Measurements from ENCODE around the gene APOBEC3F. TPM values are rescaled to one million over a fixed set of nuclear protein-coding genes. Genes with fewer than 3 reads are reported as not detected.
A peak's percentile ranks its signal among the peaks of the same experiment; 100 is the strongest.

The APOBEC3F gene
- total and polyA plus RNA-seq, 10 of the 15 experiments (the other 5 are each of a cell fraction or from before 2014, with no cell fraction given) = 7.4 to 29.1 (median 12.8) TPM

GRCh38 chr22:39098026-39098425 lies 57.4 kb downstream of the APOBEC3F start (continued):
- TF ChIP-seq ZNF592 (IDR thresholded peaks at IDR 0.05) = 0 out of 2 replicates have a peak, but pooled peaks have one; percentile 26
- peak; percentile 96 to 98 for TF ChIP-seq BHLHE40 (IDR thresholded peaks at IDR 0.05; ENCODE audit: borderline replicate concordance in 1 of 2, low read depth in 2 of 2, low read length in 1 of 2)
- TF ChIP-seq CBX5 (IDR thresholded peaks at IDR 0.05; ENCODE audit: low read depth) = no peak
- TF ChIP-seq NBN (IDR thresholded peaks at IDR 0.05) = 0 out of 2 replicates have a peak, but pooled peaks have one; percentile 8

- Histone ChIP-seq H3K36me3 (ENCODE audit: control insufficient read depth in 2 of 2, insufficient read depth in 2 of 2, low read length in 1 of 2) (no peaks in the 10 kb centered on the region), H3K9ac (ENCODE audit: control insufficient read depth, insufficient read depth, low read length) (peak overlapping the region; percentile 53; the same call in 1 of the 2 replicates), H3K27me3 (replicated peaks in 1 of 2; ENCODE audit: control insufficient read depth in 2 of 2, insufficient read depth in 2 of 2, low read length in 1 of 2) (no peaks in the 10 kb centered on the region), H2AFZ (ENCODE audit: control insufficient read depth, low read depth, low read length) (0 out of 2 replicates have a peak overlapping the region, but pooled peaks have one; percentile 12), H3K79me2 (ENCODE audit: control insufficient read depth, insufficient read depth, low read length) (peaks cover 4% of the 10 kb centered on the region), H3K9me3 (replicated peaks; ENCODE audit: control insufficient read depth, insufficient read depth, low read length) (no peaks in the 10 kb centered on the region), H3K4me3 (peak overlapping the region; percentile 39; the same call in 1 of the 2 replicates), H4K20me1 (ENCODE audit: control insufficient read depth, insufficient read depth) (no peaks in the 10 kb centered on the region), H3K4me1 (ENCODE audit: control insufficient read depth, insufficient read depth, low read length) (peaks cover 52% of the 10 kb centered on the region), H3K4me2 (ENCODE audit: control insufficient read depth, insufficient read depth) (peak overlapping the region; percentile 64), H3K27ac (ENCODE audit: control insufficient read depth, insufficient read depth) (peak overlapping the region; percentile 98)
- WGBS (ENCODE audit: insufficient coverage, insufficient replicate concordance, low lambda C conversion rate, missing lambda C conversion rate) = 59% methylated on average over 8 of the region's 8 CpGs
- ATAC-seq = peak; percentile 26
- intact Hi-C loops (cut with micrococcal nuclease; ENCODE audit: unreplicated experiment) (loop anchor here (2.0 kb wide), 2 partner anchors 18 to 32 kb away; no protein-coding TSS in a partner anchor), in situ Hi-C loops (cut with MboI) (no loop called here)
- POLR2A ChIA-PET = interaction anchor here (0.5 to 6.1 kb wide), 21 partner anchors 10 to 395 kb away, joined by 3 to 76 read pairs (median 6); partner anchors contain the start of genes APOBEC3B and APOBEC3C
- peak; percentile 59 for FAIRE-seq
- CTCF ChIA-PET = interaction anchor here (1.1 to 4.5 kb wide), 15 partner anchors 10 to 157 kb away, joined by 3 to 39 read pairs (median 5); partner anchors contain the start of genes APOBEC3C and APOBEC3G
- RAD21 ChIA-PET (ENCODE audit: unreplicated experiment) = interaction anchor here (0.8 to 5.7 kb wide), 19 partner anchors 10 to 393 kb away, joined by 3 to 85 read pairs (median 5); partner anchors contain the start of genes APOBEC3B, APOBEC3D, APOBEC3G and CBX6
- BruUV-seq (replicated peaks) = no TSS peak
- SMC1A ChIA-PET (ENCODE audit: uncharacterized antibody, unreplicated experiment) = interaction anchor here (0.9 to 6.6 kb wide), 18 partner anchors 9 to 229 kb away, joined by 3 to 126 read pairs (median 6); partner anchors contain the start of gene APOBEC3G
- no peak for DNase-seq (ENCODE audit: low read depth, low spot score)
- TF ChIP-seq MYB (IDR thresholded peaks at IDR 0.05; ENCODE audit: borderline replicate concordance, low read depth, low read length) = no peak
- no peak for TF ChIP-seq MEF2B (IDR thresholded peaks at IDR 0.05; ENCODE audit: partially characterized antibody, poor library complexity, severe bottlenecking)
- TF ChIP-seq EED (IDR thresholded peaks at IDR 0.05; ENCODE audit: low read depth) = peak; percentile 64
- TF ChIP-seq FOXK2 (IDR thresholded peaks at IDR 0.05) = no peak
- no peak for TF ChIP-seq CHD1 (IDR thresholded peaks at IDR 0.05; ENCODE audit: low read depth, low read length)
- no peak for TF ChIP-seq RCOR1 (conservative IDR thresholded peaks at IDR 0.05; ENCODE audit: low read depth, low read length)
- TF ChIP-seq RELB (IDR thresholded peaks at IDR 0.05; ENCODE audit: low read depth) = 0 out of 2 replicates have a peak, but pooled peaks have one; percentile 38
- TF ChIP-seq PKNOX1 (IDR thresholded peaks at IDR 0.05) = peak; percentile 71; the same call in 1 of the 2 replicates
- TF ChIP-seq BCL11A (IDR thresholded peaks at IDR 0.05; ENCODE audit: low read depth, low read length) = no peak
- no peak for TF ChIP-seq YY1 (IDR thresholded peaks at IDR 0.05; ENCODE audit: low read depth, low read length)
- TF ChIP-seq ZBED1 (IDR thresholded peaks at IDR 0.05; ENCODE audit: borderline replicate concordance) = 0 out of 2 replicates have a peak, but pooled peaks have one; percentile 5
- peak; percentile 32 for TF ChIP-seq GATAD2B (conservative IDR thresholded peaks at IDR 0.05; ENCODE audit: low read depth)
These were observed 57.9 kb downstream of the APOBEC3F start for GRCh38 chr22:39098576-39098975.
